ENCODE data around the gene SASH1. TPM values are rescaled to one million over a fixed set of nuclear protein-coding genes. Genes with fewer than 3 reads are reported as not detected.

SASH1 gene
- total and polyA plus RNA-seq, 2 donors (not counting 1 experiment from before 2014, with no cell fraction given) = 38.6 to 44.6 TPM

GRCh38 chr6:148503703-148504102 is 161.1 kb downstream of the SASH1 start:
- no peak overlapping the region for H3K4me2 ChIP-seq (ENCODE audit: extremely low read depth, insufficient read depth, low read length)
- no peak for DNase-seq (ENCODE audit: low read depth in 2 of 2)
- no peak overlapping the region for H3K27ac ChIP-seq (ENCODE audit: insufficient read depth, low read length)
- H2AFZ ChIP-seq (ENCODE audit: low read length) = no peak overlapping the region
- TF ChIP-seq CTCF (conservative IDR thresholded peaks at IDR 0.05 in 1 of 2, IDR thresholded peaks at IDR 0.05 in 1 of 2; ENCODE audit: low read depth in 1 of 2, low read length in 2 of 2) (no peak), EZH2 (IDR thresholded peaks at IDR 0.05; ENCODE audit: low read length, missing control alignments) (no peak)
- no peaks in the 10 kb centered on the region for H3K36me3 ChIP-seq (ENCODE audit: control insufficient read depth, insufficient read depth, low read length)
- H4K20me1 ChIP-seq (ENCODE audit: control insufficient read depth, extremely low read depth, insufficient read depth, low read length) = no peaks in the 10 kb centered on the region
- H3K27me3 ChIP-seq (ENCODE audit: control insufficient read depth, insufficient read depth, low read length) = no peaks in the 10 kb centered on the region
- peaks cover 16% of the 10 kb centered on the region for H3K4me1 ChIP-seq (ENCODE audit: control insufficient read depth, extremely low read depth, insufficient read depth, low read length)
- no peaks in the 10 kb centered on the region for H3K9me3 ChIP-seq (ENCODE audit: control insufficient read depth, insufficient read depth, low read depth, low read length)
- H3K4me3 ChIP-seq (replicated peaks in 1 of 4; ENCODE audit: control extremely low read depth in 1 of 4, insufficient read depth in 1 of 4, low read depth in 3 of 4, low read length in 4 of 4) = no peak overlapping the region
- H3K79me2 ChIP-seq (ENCODE audit: control insufficient read depth, insufficient read depth, low read length) = peaks cover 8% of the 10 kb centered on the region
- H3K9ac ChIP-seq (ENCODE audit: insufficient read depth, low read length) = no peak overlapping the region

GRCh38 chr6:148507774-148508173 is 165.1 kb downstream of the SASH1 start:
- TF ChIP-seq EZH2 (IDR thresholded peaks at IDR 0.05; ENCODE audit: low read length, missing control alignments) (no peak), CTCF (conservative IDR thresholded peaks at IDR 0.05 in 1 of 2, IDR thresholded peaks at IDR 0.05 in 1 of 2; ENCODE audit: low read depth in 1 of 2, low read length in 2 of 2) (no peak)
- Histone ChIP-seq H3K79me2 (ENCODE audit: control insufficient read depth, insufficient read depth, low read length) (peaks cover 30% of the 10 kb centered on the region), H3K4me3 (replicated peaks in 1 of 4; ENCODE audit: control extremely low read depth in 1 of 4, insufficient read depth in 1 of 4, low read depth in 3 of 4, low read length in 4 of 4) (peak overlapping the region; percentile 42 to 79 (median 73)), H3K4me1 (ENCODE audit: control insufficient read depth, extremely low read depth, insufficient read depth, low read length) (peaks cover 4% of the 10 kb centered on the region), H3K9ac (ENCODE audit: insufficient read depth, low read length) (peak overlapping the region; percentile 85), H2AFZ (ENCODE audit: low read length) (no peak overlapping the region), H3K9me3 (ENCODE audit: control insufficient read depth, insufficient read depth, low read depth, low read length) (no peaks in the 10 kb centered on the region), H3K27ac (ENCODE audit: insufficient read depth, low read length) (peak overlapping the region; percentile 95), H3K36me3 (ENCODE audit: control insufficient read depth, insufficient read depth, low read length) (no peaks in the 10 kb centered on the region), H4K20me1 (ENCODE audit: control insufficient read depth, extremely low read depth, insufficient read depth, low read length) (no peaks in the 10 kb centered on the region), H3K4me2 (ENCODE audit: extremely low read depth, insufficient read depth, low read length) (peak overlapping the region; percentile 88), H3K27me3 (ENCODE audit: control insufficient read depth, insufficient read depth, low read length) (no peaks in the 10 kb centered on the region)
- peak; percentile 37 to 79 for DNase-seq (ENCODE audit: low read depth in 2 of 2)

DNA sequence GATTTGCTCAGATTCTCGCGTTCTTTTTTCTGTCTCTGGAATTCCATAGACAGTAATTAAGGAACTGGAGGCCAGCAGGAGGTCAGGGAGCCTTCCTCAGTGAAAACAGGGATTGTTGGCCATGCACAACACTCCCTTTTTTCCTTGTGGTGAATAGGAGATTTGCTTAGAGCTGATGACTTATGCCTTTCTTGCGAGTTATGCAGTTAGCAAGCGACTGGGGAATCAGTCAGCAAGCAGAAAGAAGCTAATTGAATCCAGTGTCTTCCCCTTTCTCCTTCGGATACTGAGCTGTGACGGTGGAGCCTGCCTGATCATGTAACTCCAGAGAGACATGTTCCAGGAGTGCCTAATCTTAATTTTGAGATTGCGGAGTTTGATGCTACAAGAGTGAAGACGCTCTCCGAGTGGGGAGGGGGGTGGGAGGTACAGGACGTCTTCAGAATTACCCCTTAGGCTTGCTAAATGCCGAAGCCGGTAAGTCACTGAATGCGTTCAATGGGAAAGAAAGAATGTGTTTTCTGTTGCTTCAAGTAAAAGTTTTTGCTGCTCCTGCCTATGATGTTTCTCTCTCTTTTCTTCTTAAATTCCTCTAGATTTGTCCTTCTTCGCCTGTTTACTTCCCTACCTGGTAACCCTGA is 165.9 kb downstream of the SASH1 start:
- H3K27ac ChIP-seq (ENCODE audit: insufficient read depth, low read length) = peak overlapping the region; percentile 95

More for the DNA sequence above, 165.9 kb downstream of the SASH1 start:
- H4K20me1 ChIP-seq (ENCODE audit: control insufficient read depth, extremely low read depth, insufficient read depth, low read length) = no peaks in the 10 kb centered on the region
- no peaks in the 10 kb centered on the region for H3K9me3 ChIP-seq (ENCODE audit: control insufficient read depth, insufficient read depth, low read depth, low read length)
- no peaks in the 10 kb centered on the region for H3K36me3 ChIP-seq (ENCODE audit: control insufficient read depth, insufficient read depth, low read length)
- H2AFZ ChIP-seq (ENCODE audit: low read length) = peak overlapping the region; percentile 37
- no peaks in the 10 kb centered on the region for H3K27me3 ChIP-seq (ENCODE audit: control insufficient read depth, insufficient read depth, low read length)
- peak overlapping the region; percentile 85 for H3K9ac ChIP-seq (ENCODE audit: insufficient read depth, low read length)
- H3K79me2 ChIP-seq (ENCODE audit: control insufficient read depth, insufficient read depth, low read length) = peaks cover 31% of the 10 kb centered on the region
- peaks cover 11% of the 10 kb centered on the region for H3K4me1 ChIP-seq (ENCODE audit: control insufficient read depth, extremely low read depth, insufficient read depth, low read length)
- peak overlapping the region; percentile 42 to 79 (median 73) for H3K4me3 ChIP-seq (replicated peaks in 1 of 4; ENCODE audit: control extremely low read depth in 1 of 4, insufficient read depth in 1 of 4, low read depth in 3 of 4, low read length in 4 of 4)
- TF ChIP-seq CTCF (conservative IDR thresholded peaks at IDR 0.05 in 1 of 2, IDR thresholded peaks at IDR 0.05 in 1 of 2; ENCODE audit: low read depth in 1 of 2, low read length in 2 of 2) (no peak), EZH2 (IDR thresholded peaks at IDR 0.05; ENCODE audit: low read length, missing control alignments) (no peak)
- peak overlapping the region; percentile 88 for H3K4me2 ChIP-seq (ENCODE audit: extremely low read depth, insufficient read depth, low read length)
- DNase-seq (ENCODE audit: low read depth in 2 of 2) = peak; percentile 72 to 87
